CD4-positive, alpha-beta T cell treated with Interleukin-4 for 4 hours (primary cell): ENCODE results near the gene DDIT4.
"Not testable (repeated sequence)": the region's sequence is repeated elsewhere in the genome, so short reads cannot be mapped to it uniquely, and the experiment has no call there.

Source experiments
- DNase-seq: peaks from one replicate; pipeline ENCODE4 v3.0.0-alpha.2; 2020

The DDIT4 gene

DNA sequence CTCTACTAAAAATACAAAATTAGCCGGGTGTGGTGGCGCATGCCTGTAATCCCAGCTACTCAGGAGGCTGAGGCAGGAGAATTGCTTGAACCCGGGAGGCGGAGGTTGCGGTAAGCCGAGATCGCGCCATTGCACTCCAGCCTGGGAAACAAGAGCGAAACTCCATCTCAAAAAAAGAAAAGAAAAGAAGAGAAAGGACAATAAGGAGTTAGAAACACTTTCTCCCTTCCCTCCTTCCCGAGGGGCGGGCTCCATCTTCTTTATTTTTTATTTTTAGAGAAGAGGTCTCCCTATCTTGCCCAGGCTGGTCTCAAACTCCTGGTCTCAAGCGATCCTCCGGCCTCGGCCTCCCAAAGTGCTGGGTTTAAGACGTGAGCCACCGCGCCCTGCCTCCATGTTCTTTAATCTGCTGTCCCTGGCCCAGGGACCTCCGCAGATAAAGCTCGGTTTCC, 23.1 kb downstream of the DDIT4 start:
- DNase-seq: not testable (repeated sequence)

GRCh38 chr10:72297281-72297804, 23.6 kb downstream of the DDIT4 start:
- DNase-seq: peak; percentile 95

GRCh38 chr10:72297805-72298591, 24.3 kb downstream of the DDIT4 start:
- DNase-seq: peak; percentile 91

DNA sequence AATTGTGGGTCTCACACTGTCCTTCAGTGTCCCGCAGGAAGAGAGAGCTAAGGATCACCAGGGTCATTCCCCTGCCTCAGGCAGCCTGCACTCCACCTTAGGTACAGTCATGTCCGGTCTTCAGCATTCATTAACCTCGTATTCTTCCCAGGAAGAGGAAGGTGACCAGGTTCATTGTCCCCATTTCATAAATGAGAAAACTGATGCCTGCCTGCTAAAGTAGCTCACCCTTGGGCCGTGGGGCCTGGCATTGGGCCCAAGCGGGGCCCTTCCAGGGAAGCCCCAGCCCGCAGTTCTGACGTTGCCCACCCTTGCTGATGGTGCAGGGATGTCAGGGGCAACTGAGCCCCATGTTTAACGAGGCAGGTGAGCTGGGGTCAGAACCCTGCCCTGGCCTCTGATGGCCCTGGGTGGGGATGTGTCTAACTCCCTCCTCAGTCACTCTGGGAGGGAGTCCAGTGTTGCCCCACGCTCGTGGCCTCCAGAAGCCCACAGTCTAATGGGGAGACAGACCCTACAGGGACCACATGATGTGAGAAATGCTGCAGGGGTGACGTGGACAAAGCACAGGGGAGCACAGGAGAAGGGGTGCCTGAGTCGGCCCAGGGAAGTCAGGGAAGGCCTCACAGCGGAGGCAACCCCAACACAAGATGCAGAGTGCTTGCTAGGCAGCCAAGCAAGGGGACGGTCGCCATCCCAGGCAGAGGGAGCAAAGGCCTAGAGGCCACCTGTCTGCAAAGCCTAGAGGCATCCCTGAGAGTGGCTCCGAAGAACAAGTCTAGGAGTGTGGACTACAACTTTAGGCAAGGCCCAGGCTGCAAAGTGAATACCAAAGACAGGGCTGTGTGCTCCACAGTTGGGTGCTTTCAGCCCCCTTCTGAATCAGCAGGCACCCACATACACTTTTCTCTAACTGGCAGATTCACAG, 25.1 kb downstream of the DDIT4 start:
- no peak for DNase-seq

- no peak for DNase-seq
These were observed 29.9 kb downstream of the DDIT4 start for GRCh38 chr10:72303424-72304128.

- no peak for DNase-seq
These were observed 32.6 kb downstream of the DDIT4 start for GRCh38 chr10:72306215-72306760.

- not testable (repeated sequence) for DNase-seq
These were observed 34.0 kb downstream of the DDIT4 start for GRCh38 chr10:72307711-72308110.

DNA sequence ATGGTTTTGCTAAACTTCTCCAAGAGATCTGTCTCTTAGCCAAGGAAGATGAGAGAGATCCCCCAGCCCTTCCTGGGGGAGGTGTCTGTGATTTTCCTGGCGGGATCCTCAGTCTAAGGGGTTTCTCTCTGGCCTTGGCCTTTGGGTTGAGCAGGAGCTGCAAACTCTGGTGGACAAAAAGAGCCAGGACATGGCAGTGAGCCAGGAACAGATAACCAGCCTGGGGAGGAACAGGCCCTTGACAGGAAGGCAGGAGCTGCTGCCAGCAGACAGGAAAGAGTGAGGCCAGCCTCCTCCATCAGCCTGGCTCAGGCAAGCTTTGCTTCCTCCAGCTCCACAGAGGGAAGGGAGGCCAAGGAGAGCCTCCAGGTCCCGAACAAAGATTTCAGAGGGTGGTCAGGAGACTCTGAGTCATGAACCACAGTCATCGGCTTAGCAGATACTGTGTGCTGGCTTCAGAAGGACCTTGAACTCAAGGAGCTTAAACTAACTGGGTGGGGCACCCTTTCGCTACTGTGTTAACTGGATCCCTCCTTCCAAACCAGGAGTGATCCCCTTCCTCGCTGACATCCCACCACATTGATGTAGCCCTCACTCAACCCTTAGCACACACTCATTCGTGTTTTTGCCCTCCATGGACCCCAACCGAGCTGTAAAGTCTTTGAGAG, 34.7 kb downstream of the DDIT4 start:
- no peak for DNase-seq

DNA sequence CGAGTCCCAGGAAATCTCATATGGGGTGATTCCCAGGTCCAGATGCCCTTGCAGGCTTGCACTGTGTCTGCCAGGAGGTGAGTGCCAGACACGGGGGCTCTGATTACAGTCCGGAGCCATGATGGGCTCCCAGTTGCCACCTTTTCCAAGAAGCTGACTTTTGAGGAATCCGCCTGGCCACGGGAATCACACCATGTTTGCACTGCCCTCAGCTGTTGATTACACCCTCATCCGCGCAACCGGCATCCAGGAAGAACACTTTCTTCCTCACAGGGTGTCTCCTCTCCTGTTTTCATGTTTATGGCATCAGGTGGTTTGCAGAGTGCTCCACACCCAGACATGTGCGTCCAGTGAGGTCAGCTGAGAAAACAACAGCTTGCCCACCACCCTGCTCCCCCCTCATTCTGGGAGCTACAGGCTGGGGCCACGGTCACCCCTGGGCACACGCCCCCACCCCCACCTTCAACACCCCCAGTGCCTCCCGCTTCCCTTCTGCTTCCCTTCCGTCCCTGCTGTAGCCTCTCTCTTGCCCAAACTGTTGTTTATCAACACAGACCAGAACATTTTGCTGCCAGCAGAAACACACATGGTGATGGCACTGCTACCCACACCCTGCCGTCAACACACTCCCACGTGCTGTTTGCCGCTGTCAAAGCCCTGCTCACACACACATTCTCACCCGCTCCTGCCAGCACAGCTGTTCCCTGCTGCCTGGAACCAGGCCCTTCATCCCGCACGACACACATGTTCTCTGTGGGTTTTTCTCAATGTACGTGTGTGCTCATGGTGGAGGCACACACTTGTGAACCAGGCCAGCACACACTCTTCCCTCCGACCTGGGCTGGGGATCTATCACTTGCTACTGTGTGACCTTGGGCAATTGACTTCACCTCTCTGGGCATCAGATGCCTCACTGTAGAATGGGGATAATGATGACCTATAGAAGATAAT, 35.8 kb downstream of the DDIT4 start:
- no peak for DNase-seq

GRCh38 chr10:72310241-72310633, 36.5 kb downstream of the DDIT4 start:
- DNase-seq: no peak

- no peak for DNase-seq
These were observed 36.9 kb downstream of the DDIT4 start for GRCh38 chr10:72310636-72311035.

- DNase-seq: no peak
These were observed 37.9 kb downstream of the DDIT4 start for GRCh38 chr10:72311667-72312066.

- no peak for DNase-seq
These were observed 39.2 kb downstream of the DDIT4 start for GRCh38 chr10:72312865-72313391.

GRCh38 chr10:72314263-72314662, 40.5 kb downstream of the DDIT4 start:
- no peak for DNase-seq

DNA sequence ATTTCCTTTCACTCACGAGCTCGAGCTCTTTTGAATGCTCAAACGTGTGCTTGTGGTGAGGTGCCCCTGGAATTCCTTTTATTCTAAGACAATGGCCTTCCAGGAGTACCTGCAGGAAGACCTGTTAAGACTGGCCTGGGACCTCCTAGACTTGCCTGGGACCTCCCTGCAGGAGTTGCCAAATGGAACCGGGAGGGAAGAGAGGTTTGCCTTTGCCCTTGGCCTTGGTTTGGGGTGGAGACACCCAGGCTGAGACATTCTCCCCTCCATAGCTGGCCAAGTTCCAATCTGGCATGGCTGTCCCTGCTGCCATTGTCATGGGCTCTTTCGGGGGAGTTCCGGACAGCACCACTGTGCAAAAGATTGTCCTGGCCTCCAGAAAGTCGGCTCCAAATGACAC, 41.3 kb downstream of the DDIT4 start:
- DNase-seq: no peak

GRCh38 chr10:72315611-72316385, 42.1 kb downstream of the DDIT4 start:
- DNase-seq: no peak

DNA sequence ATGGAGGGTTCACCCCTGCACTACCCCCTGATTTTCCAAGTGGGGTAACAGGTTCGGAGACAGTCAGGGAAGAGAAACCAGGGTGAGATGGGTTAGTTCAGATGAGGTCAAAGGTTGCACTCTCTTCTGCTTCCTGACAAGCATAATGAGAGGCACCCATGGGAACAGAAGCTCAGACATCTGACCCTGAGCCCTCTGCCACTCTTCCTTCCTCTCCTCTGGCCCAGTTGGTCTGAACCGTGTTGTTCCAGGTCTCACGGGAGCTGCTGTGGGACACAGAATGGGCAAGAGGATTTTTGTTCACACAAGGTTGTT, 42.6 kb downstream of the DDIT4 start:
- DNase-seq: no peak

DNA sequence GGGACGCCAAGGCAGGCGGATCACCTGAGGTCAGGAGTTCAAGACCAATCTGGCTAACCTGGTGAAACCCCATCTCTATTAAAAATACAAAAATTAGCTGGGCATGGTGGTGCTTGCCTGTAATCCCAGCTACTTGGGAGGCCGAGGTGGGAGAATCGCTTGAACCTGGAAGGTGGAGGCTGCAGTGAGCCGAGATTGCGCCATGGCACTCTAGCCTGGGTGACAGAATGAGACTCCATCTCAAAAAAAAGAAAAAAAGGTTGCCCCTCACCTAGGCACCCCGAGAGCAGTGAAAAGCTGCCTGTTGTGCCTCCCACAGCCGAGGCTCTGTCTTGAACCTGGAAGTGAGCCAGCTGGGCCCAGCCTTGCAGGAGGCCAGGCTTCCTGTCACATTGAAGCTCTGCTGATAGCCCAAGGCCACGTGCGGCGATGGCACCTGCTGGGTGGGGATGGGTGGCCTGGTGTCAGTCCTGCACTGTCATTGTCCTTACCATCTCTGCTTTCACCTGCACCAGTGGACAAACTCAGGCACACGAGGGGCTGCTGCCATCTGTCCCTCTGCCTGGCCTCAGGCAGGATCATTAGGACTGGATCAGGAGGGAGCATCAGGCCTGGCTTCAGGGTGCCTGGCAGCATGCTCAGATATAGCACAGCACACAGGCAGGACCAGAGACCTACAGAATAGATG, 43.2 kb downstream of the DDIT4 start:
- DNase-seq: peak; percentile 42
